SKM-1 treated with dmso at 0.1 percent for 144 hours (cell line): ENCODE measurements around the gene NRSN2.
A peak's percentile ranks its signal among the peaks of the same experiment; 100 is the strongest.
"Not testable (repeated sequence)": the region's sequence is repeated elsewhere in the genome, so short reads cannot be mapped to it uniquely, and the experiment has no call there.

Source experiments
- DNase-seq: peaks from one replicate; lab custom pipeline; 2025; ENCODE audit not compliant: unreplicated experiment; lab: John Stamatoyannopoulos, UW

NRSN2 gene

GRCh38 chr20:373171-373890 is 26.4 kb downstream of the NRSN2 start:
- DNase-seq, result peak; percentile 56

GRCh38 chr20:375265-375889 is 28.5 kb downstream of the NRSN2 start:
- DNase-seq, result no peak

- no peak for DNase-seq
Observed at GRCh38 chr20:376089-376488, 29.2 kb downstream of the NRSN2 start.

- DNase-seq, result no peak
Observed at GRCh38 chr20:376750-377149, 29.8 kb downstream of the NRSN2 start.

GRCh38 chr20:377578-377977 is 30.7 kb downstream of the NRSN2 start:
- DNase-seq, result not testable (repeated sequence)

DNA sequence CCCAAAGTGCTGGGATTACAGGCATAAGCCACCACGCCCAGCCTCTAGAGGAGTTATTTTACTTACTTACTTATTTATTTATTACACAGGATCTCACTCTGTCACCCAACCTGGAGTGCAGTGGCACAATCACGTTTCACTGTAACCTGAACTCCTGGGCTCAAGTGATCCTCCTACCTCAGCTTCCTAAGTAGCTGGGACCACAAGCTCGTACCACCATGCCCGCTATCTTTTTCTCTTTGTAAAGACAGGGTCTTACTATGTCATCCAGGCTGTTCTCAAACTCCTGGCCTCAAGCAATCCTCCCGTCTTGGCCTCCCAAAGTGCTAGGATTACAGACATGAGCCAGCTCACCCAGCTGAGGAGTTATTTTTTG is 32.0 kb downstream of the NRSN2 start:
- no peak for DNase-seq

DNA sequence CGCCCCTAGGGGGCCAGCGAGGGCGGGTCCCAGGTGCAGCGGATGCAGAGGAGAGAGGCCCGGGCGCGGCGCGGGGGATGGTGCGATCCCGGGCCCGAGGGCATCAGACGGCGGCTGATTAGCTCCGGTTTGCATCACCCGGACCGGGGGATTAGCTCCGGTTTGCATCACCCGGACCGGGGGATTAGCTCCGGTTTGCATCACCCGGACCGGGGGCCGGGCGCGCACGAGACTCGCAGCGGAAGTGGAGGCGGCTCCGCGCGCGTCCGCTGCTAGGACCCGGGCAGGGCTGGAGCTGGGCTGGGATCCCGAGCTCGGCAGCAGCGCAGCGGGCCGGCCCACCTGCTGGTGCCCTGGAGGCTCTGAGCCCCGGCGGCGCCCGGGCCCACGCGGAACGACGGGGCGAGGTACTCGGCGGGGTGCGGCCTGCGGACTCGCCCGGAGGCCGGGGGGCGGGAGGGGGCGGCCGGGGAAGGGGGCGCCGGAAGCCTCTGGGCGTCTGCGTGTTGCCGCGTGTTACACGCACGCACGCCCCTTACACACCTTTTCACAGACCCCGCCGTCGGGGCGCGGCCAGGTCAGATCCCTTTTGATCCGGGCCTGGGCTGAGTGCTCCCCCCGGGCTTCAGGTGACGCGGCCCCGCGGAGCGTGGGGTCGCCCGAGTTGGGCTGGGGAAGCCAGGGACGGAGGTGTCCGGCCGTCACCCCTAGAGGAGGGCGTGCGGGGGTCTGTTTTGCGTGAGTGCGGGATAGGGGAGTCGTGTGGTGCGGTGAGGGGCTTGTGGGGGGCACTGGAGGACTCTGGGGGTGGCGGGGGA is 34.1 kb downstream of the NRSN2 start:
- DNase-seq, result no peak

- DNase-seq, result no peak
Observed at GRCh38 chr20:381581-382290, 34.8 kb downstream of the NRSN2 start.

DNA sequence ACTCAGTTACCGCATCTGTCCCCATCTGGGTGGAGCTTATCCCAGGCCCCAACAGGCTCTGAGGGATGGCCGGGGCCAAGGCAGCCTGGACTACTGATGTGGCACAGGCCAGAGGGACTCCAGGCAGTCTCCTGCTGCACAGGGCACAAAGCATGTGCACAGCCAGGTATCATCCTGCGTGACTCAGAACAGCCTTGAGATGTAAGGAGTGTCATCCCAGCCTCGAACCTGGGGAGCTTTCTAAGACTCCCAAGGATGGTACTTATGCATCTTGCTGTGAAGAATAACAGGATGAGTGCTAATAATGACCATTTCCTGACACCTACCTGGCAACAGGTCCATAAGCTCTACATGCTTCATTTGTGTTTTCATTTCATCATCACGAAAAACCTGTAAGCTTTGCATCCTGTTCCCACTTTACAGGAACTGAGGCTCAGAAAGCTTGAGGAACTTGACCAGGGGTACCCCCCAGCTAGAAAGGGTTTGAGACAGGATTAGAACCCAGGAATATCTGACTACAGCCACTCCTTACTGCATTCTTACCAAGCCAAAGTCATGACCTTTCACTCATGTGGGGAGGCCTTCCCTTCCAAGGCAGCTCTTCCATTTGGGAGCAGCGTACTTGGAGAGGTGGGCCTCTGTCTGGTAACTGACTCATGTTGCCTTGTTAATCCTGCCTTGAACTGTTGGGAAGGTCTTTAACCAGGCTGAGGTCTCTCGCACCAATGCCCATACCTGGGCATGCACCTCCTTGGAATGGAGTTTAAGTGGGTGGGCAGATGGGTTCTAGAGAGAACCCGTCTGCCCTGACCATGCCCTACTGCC is 35.6 kb downstream of the NRSN2 start:
- DNase-seq, result no peak

DNA sequence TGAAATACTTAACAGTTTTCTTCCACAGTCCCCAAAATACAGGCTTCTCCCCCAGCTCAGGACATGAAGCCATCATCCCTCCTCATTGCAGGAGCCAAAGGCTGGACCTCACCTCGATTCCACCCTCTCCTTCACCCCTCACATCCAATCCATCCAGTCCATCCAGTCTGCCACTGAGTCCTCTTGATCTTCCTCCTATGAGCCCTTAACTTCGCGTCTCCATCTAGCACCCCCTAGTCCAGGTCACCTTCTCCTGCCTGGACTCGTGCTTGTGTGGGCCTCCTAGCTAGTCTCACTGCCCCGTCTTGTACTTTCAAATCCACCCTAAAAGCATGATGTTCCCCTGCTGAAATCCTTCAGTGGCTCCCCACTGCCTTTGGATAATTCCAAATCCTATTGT is 37.0 kb downstream of the NRSN2 start:
- no peak for DNase-seq

- DNase-seq, result no peak
Observed at GRCh38 chr20:384723-385122, 37.8 kb downstream of the NRSN2 start.

DNA sequence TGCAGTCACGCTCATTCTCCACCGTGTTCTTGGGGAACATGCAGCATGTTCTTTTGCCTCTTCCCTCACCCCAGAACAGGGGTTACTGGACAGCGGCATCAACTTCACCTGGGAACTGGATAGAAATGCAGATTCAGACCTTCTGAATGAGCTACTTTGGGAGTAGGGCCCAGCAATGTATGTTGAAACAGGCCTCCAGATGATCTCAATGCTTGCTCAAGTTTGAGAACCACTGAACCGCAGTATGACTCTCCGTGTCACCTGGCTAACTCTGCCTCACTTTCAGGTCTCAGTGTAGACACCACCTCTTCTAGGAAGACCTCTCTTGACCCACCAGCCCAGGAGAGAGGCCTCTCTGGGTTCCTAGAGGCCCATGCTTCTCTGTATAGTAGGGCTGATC is 38.5 kb downstream of the NRSN2 start:
- DNase-seq, result no peak

GRCh38 chr20:386634-387033 is 39.7 kb downstream of the NRSN2 start:
- not testable (repeated sequence) for DNase-seq

DNA sequence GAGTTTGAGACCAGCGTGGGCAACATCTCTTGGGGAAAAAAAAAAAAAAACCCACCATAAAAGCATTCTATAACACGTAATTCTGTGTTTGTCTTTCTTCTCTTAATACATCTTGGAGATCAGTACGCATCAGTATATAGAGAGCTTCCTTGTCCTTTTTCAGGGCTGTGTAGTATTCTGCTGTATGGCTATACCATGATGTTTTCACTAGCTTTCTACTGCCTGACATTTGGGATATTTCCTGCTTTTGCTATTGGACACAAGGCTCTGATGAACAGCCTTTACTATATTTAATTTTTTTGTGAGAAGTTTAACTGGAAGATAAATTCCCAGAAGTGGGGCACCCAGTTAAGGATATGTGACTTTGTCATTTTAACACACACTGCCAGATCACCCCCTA is 40.6 kb downstream of the NRSN2 start:
- DNase-seq, result no peak

DNA sequence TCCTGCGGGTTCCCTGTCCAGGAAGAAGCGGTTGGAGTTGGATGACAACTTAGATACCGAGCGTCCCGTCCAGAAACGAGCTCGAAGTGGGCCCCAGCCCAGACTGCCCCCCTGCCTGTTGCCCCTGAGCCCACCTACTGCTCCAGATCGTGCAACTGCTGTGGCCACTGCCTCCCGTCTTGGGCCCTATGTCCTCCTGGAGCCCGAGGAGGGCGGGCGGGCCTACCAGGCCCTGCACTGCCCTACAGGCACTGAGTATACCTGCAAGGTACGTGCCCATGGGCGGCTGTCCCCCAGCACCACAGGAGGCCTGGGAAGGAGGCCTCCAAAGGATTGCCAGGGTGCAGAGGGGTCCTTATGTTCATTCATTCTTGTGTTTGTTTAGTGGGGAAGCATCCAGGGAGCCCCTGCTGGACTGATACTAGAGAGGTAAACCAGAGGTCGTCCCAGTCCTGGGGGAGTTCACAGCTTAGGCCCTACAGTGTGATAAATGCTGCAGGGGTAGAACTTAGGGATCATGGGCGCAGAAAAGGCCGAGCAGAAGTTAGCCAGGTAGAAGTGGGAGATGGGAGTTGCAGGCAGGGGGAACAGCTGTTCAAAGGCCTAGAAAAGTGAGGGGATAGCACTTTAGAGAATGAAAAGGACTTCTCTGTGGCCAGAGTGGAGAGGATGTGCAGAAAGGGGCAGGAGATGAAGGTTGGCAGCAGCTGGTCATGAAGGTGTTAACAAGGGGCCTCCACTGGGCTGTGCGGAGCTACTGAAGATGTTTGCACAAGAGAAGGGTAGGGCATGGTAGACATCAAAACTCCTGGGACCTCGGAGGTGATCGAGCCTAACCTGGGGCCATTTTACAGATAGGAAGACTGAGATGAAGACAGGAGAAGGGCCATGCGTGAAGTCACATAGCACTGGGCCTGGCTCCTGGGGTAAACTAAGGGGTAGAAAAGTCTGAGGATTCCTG is 41.4 kb downstream of the NRSN2 start:
- DNase-seq, result no peak

DNA sequence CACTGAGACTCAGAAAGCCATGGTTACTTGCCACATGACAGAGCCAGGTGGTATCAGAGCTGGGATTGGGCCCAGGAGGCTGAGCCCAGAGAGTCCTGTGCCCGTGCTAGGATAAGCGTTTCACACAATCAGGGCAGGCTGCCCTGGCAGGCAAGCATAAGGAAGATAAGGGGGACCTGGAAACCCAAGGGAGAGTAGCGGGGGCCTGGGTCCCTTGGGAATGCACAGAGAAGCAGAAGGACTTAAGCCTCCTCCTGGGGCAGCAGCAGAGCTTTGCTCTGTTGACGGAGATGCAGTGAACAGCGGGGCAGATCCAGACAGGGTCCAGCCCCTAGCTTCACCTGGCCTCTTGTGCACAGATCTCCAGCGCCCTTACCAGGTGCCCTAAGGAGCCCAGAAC is 42.3 kb downstream of the NRSN2 start:
- DNase-seq, result no peak

- no peak for DNase-seq
Observed at GRCh38 chr20:391041-391711, 44.3 kb downstream of the NRSN2 start.

- DNase-seq, result not testable (repeated sequence)
Observed at GRCh38 chr20:393296-393695, 46.4 kb downstream of the NRSN2 start.

GRCh38 chr20:396252-396618 is 49.3 kb downstream of the NRSN2 start:
- DNase-seq, result no peak
